IPS-18a (cell line): ENCODE measurements around the gene FABP3.
A peak's percentile ranks its signal among the peaks of the same experiment; 100 is the strongest.

Experiments
- H3K27ac ChIP-seq: one replicate; pipeline ENCODE4 v1.5.1; 2013; ENCODE audit warnings: low read length
- H3K27me3 ChIP-seq: one replicate; pipeline ENCODE4 v1.6.1; 2013; ENCODE audit warnings: mild to moderate bottlenecking, low read length; ENCODE audit not compliant: control insufficient read depth, insufficient read depth
- H3K36me3 ChIP-seq: one replicate; pipeline ENCODE4 v1.6.1; 2013; ENCODE audit warnings: low read depth, low read length; ENCODE audit not compliant: control insufficient read depth
- H3K4me1 ChIP-seq: one replicate; pipeline ENCODE4 v1.6.1; 2013; ENCODE audit warnings: low read depth, low read length; ENCODE audit not compliant: control insufficient read depth
- H3K4me3 ChIP-seq: one replicate; pipeline ENCODE4 v1.5.1; 2013; ENCODE audit warnings: low read length
- H3K9ac ChIP-seq: one replicate; pipeline ENCODE4 v1.6.1; 2013; ENCODE audit warnings: mild to moderate bottlenecking, low read length, moderate library complexity
- H3K9me3 ChIP-seq: one replicate; pipeline ENCODE4 v1.6.1; 2013; ENCODE audit warnings: low read depth, low read length; ENCODE audit not compliant: control insufficient read depth

Gene FABP3

GRCh38 chr1:31378001-31378400 lies 5.1 kb upstream of the FABP3 start:
- no peak overlapping the region for H3K9ac ChIP-seq
- H3K27me3 ChIP-seq: no peaks in the 10 kb centered on the region
- H3K9me3 ChIP-seq: no peaks in the 10 kb centered on the region
- H3K4me1 ChIP-seq: peaks cover 8% of the 10 kb centered on the region
- H3K36me3 ChIP-seq: no peaks in the 10 kb centered on the region
- H3K27ac ChIP-seq: no peak overlapping the region
- no peak overlapping the region for H3K4me3 ChIP-seq

GRCh38 chr1:31377364-31377863 lies 4.5 kb upstream of the FABP3 start:
- H3K4me1 ChIP-seq: peaks cover 13% of the 10 kb centered on the region
- no peak overlapping the region for H3K4me3 ChIP-seq
- no peak overlapping the region for H3K27ac ChIP-seq
- no peaks in the 10 kb centered on the region for H3K9me3 ChIP-seq
- no peaks in the 10 kb centered on the region for H3K36me3 ChIP-seq
- H3K27me3 ChIP-seq: no peaks in the 10 kb centered on the region
- no peak overlapping the region for H3K9ac ChIP-seq

- H3K4me3 ChIP-seq: no peak overlapping the region
- H3K36me3 ChIP-seq: no peaks in the 10 kb centered on the region
- H3K9ac ChIP-seq: no peak overlapping the region
- peaks cover 18% of the 10 kb centered on the region for H3K4me1 ChIP-seq
- no peaks in the 10 kb centered on the region for H3K9me3 ChIP-seq
- H3K27me3 ChIP-seq: peaks cover 5% of the 10 kb centered on the region
- H3K27ac ChIP-seq: no peak overlapping the region
These were observed 3.7 kb upstream of the FABP3 start for GRCh38 chr1:31376375-31377134.

GRCh38 chr1:31374511-31375196 lies 1.8 kb upstream of the FABP3 start:
- Histone ChIP-seq H3K9me3 (no peaks in the 10 kb centered on the region), H3K36me3 (no peaks in the 10 kb centered on the region), H3K9ac (no peak overlapping the region), H3K4me3 (no peak overlapping the region), H3K27ac (no peak overlapping the region), H3K27me3 (peaks cover 5% of the 10 kb centered on the region), H3K4me1 (peaks cover 18% of the 10 kb centered on the region)

- H3K9me3 ChIP-seq: no peaks in the 10 kb centered on the region
- peaks cover 18% of the 10 kb centered on the region for H3K4me1 ChIP-seq
- H3K9ac ChIP-seq: no peak overlapping the region
- peak overlapping the region; percentile 79 for H3K4me3 ChIP-seq
- peaks cover 5% of the 10 kb centered on the region for H3K27me3 ChIP-seq
- H3K36me3 ChIP-seq: no peaks in the 10 kb centered on the region
- H3K27ac ChIP-seq: no peak overlapping the region
These were observed 1.1 kb upstream of the FABP3 start for GRCh38 chr1:31373897-31374486.

- peaks cover 5% of the 10 kb centered on the region for H3K27me3 ChIP-seq
- H3K27ac ChIP-seq: peak overlapping the region; percentile 60
- no peaks in the 10 kb centered on the region for H3K9me3 ChIP-seq
- H3K4me3 ChIP-seq: peak overlapping the region; percentile 79
- peaks cover 18% of the 10 kb centered on the region for H3K4me1 ChIP-seq
- peak overlapping the region; percentile 83 for H3K9ac ChIP-seq
- H3K36me3 ChIP-seq: no peaks in the 10 kb centered on the region
These were observed 173 bp downstream of the FABP3 start for GRCh38 chr1:31372751-31373055.

- Histone ChIP-seq H3K9me3 (no peaks in the 10 kb centered on the region), H3K4me1 (peaks cover 19% of the 10 kb centered on the region), H3K9ac (no peak overlapping the region), H3K4me3 (peak overlapping the region; percentile 79), H3K36me3 (no peaks in the 10 kb centered on the region), H3K27me3 (peaks cover 5% of the 10 kb centered on the region), H3K27ac (no peak overlapping the region)
These were observed 825 bp downstream of the FABP3 start for GRCh38 chr1:31372051-31372450.

GRCh38 chr1:31371121-31371959 lies 1.5 kb downstream of the FABP3 start:
- peaks cover 5% of the 10 kb centered on the region for H3K27me3 ChIP-seq

GRCh38 chr1:31370565-31370964 lies 2.3 kb downstream of the FABP3 start:
- Histone ChIP-seq H3K9me3 (no peaks in the 10 kb centered on the region), H3K4me3 (no peak overlapping the region), H3K27me3 (peaks cover 5% of the 10 kb centered on the region), H3K36me3 (peaks cover 10% of the 10 kb centered on the region), H3K27ac (no peak overlapping the region), H3K4me1 (peaks cover 23% of the 10 kb centered on the region), H3K9ac (no peak overlapping the region)

More at GRCh38 chr1:31371121-31371959, 1.5 kb downstream of the FABP3 start:
- peaks cover 23% of the 10 kb centered on the region for H3K4me1 ChIP-seq
- H3K36me3 ChIP-seq: peaks cover 4% of the 10 kb centered on the region
- H3K4me3 ChIP-seq: no peak overlapping the region
- H3K27ac ChIP-seq: no peak overlapping the region
- H3K9me3 ChIP-seq: no peaks in the 10 kb centered on the region
- H3K9ac ChIP-seq: no peak overlapping the region

- no peak overlapping the region for H3K27ac ChIP-seq
- H3K36me3 ChIP-seq: peaks cover 14% of the 10 kb centered on the region
- no peak overlapping the region for H3K9ac ChIP-seq
- peaks cover 23% of the 10 kb centered on the region for H3K4me1 ChIP-seq
- H3K9me3 ChIP-seq: no peaks in the 10 kb centered on the region
- H3K4me3 ChIP-seq: no peak overlapping the region
- peaks cover 5% of the 10 kb centered on the region for H3K27me3 ChIP-seq
These were observed 2.9 kb downstream of the FABP3 start for GRCh38 chr1:31370021-31370420.

GRCh38 chr1:31368611-31369107 lies 4.2 kb downstream of the FABP3 start:
- no peaks in the 10 kb centered on the region for H3K9me3 ChIP-seq
- H3K4me1 ChIP-seq: peaks cover 23% of the 10 kb centered on the region
- no peak overlapping the region for H3K9ac ChIP-seq
- H3K36me3 ChIP-seq: peaks cover 28% of the 10 kb centered on the region
- peaks cover 5% of the 10 kb centered on the region for H3K27me3 ChIP-seq
- H3K4me3 ChIP-seq: no peak overlapping the region
- H3K27ac ChIP-seq: no peak overlapping the region
